Femur (tissue), 1 donor: ENCODE results near the gene ING1.
"Not testable (repeated sequence)": the region's sequence is repeated elsewhere in the genome, so short reads cannot be mapped to it uniquely, and the experiment has no call there.

Experiments
- DNase-seq: peaks from one replicate; pipeline ENCODE4 v3.0.0-alpha.2; 2017

ING1 gene

DNA sequence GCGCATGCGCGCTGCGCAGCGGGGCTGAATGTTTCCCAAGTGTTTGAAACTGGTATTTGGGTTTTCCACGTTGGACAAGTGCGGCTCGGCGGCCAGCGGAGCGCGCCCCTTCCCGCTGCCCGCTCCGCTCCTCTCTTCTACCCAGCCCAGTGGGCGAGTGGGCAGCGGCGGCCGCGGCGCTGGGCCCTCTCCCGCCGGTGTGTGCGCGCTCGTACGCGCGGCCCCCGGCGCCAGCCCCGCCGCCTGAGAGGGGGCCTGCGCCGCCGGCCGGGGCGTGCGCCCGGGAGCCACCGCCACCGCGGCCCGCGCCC is at the start of gene ING1:
TSS of gene ING1 (plus strand) at position 59 of the 311 bp plus-strand sequence. CDS start 450 bp downstream, outside the sequence.
- no peak for DNase-seq

DNA sequence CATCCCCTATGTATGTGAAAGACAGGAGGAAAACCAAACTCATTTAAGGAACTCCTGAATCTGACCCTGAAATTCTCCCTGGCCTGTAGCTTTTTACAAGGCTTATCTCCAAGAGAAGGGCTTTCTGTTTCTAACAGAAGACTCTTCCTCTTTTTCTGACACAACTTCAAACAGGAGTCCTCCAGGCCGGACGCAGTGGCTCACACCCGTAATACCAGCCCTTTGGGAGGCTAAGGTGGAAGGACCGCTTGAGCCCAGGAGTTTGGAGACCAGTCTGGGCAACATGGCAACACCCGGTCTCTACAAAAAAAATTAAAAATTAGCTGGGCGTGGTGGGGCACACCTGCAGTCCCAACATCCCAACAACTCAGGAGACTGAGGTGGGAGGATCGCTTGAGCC is 49.5 kb upstream of the ING1 start:
- no peak for DNase-seq

DNA sequence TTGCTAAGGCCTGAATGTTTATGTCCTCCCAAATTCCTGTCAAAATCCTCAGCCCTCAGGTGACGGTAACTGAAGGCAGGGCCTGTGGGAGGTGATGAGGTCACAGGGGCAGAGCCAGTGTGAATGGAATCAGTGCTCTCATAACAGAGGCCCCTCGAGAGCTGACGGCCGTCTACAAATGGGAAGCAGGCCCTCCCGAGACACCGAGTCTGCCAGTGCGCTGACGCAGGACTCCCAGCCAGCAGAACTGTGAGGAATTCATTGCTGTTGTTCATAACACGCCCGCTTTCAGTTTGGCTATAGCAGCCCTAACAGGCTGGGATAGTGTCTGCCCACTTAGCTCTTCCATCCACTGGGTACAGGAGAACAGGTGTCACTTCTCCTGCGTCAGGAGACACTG is 48.8 kb upstream of the ING1 start:
- no peak for DNase-seq

GRCh38 chr13:110665491-110666254 is 47.8 kb upstream of the ING1 start:
- DNase-seq, result no peak

DNA sequence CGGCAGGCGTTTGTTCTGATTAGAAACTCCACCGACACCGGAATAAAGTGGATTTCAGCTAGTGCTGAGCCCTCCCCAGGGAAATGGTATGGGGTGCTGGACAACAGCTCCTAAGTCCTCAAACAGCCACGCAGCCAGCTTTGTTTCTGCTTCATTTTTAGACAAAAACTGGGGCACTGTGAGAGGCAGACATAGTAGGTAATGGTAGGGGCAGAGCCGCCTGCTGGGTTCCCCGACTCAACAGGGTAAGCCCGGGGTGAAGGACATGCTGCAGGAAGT is 47.3 kb upstream of the ING1 start:
- DNase-seq, result no peak

DNA sequence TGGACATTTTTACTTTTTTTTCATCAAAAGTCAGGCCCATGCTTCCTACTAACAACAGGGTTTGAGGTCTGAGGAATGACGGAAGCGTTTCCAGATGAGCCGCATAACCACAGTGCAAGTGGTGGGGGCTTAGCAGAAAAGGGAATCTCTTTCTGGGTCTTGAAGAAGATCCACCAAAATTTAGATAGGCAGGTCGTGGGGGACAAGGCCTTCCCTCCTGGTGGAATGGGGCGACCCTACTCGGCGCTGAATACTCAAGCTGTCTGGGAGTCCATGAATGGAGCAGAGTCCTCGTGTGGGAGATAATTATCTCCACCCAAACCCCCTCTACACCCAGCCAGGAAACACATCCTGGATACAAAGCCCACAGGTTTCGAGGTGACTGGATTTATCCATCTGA is 44.5 kb upstream of the ING1 start:
- DNase-seq, result no peak

GRCh38 chr13:110669814-110670213 is 43.7 kb upstream of the ING1 start:
- not testable (repeated sequence) for DNase-seq

GRCh38 chr13:110676595-110677587 is 36.6 kb upstream of the ING1 start:
- no peak for DNase-seq

DNA sequence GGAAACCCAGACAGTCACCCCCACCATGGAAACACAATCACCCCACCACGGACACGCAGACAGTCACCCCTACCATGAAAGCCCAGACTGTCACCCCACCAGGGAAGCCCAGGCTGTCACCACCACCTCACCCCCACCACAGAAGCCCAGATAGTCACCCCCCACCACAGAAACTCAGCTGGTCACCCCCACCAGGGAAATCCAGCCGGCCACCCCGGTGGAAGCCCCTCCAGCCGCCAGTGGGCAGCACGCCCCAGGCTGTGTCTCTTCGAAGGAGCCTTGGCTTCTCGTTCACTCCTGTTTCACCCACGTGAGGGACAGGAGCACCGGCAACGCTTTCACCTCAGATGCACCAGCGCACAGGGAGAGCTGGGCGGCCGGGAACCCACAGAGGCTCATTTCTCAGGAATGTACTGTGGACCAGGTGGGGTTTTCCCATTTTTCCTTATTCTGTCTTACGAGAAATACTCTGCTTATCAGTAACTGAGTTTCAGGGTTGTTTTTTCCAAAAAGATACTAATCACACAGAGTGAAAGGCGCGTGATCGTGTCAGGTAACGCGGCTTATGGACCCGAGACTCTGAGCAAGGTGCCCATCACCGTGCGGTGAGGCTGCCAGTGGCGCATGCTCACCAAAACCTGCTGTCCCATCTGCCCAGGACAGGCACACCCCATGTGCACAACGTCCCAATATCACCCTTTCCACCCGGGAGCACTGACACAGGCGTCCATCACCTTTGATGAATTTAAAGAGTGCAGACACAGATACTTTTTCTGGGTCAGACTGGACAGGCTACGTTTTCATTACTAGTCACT is 35.6 kb upstream of the ING1 start:
- DNase-seq, result no peak

- no peak for DNase-seq
These were observed 32.6 kb upstream of the ING1 start for GRCh38 chr13:110680852-110681251.

GRCh38 chr13:110681868-110682550 is 31.5 kb upstream of the ING1 start:
- no peak for DNase-seq

DNA sequence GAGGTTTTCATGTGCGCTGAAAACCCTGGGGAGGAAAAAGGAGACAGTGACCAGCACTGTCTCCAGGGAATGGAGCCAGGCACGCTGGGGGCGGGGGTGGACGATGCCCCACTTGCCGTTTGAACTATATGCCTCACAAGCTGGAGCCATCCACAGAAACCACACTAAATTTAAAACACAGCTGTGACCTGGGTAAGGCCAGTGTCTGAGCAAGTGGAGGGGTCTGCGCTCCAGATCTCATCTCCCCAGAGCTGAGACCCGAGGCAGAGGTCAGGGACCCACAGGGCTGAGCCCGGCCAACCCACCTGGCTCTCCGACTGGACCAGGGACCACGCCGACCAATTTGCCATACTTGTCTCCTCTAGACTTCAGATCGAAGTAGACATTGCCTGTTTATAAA is 30.8 kb upstream of the ING1 start:
- no peak for DNase-seq

DNA sequence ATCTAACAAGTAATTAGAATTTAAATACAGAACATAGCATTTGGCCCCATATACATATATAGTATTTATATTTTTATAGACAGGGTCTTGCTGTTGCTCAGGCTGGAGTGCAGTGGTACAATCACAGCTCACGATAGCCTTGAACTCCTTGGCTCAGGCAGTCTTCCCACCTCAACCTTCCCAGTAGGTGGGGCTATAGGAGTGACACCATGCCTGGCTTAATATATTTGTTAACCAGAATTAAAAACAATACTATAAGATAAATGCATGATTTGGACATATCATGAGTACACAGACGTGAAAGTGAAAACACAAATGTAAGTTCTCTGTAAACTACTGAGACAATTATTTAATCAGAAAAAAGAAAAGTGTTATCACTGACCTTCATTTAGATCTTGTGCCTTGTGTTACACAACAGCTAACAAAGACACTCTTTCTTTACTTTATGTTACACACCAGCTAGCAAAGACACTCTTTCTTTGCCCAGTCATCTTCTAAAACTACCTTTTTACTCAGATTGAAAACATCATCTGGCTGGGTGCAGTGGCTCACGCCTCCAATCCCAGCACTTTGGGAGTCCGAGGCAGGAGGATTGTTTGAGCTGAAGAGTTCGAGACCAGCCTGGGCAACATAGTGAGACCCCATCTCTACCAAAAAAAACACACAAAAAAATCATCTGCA is 30.2 kb upstream of the ING1 start:
- DNase-seq, result no peak

GRCh38 chr13:110683921-110684320 is 29.6 kb upstream of the ING1 start:
- no peak for DNase-seq

- no peak for DNase-seq
These were observed 29.0 kb upstream of the ING1 start for GRCh38 chr13:110684388-110685056.

DNA sequence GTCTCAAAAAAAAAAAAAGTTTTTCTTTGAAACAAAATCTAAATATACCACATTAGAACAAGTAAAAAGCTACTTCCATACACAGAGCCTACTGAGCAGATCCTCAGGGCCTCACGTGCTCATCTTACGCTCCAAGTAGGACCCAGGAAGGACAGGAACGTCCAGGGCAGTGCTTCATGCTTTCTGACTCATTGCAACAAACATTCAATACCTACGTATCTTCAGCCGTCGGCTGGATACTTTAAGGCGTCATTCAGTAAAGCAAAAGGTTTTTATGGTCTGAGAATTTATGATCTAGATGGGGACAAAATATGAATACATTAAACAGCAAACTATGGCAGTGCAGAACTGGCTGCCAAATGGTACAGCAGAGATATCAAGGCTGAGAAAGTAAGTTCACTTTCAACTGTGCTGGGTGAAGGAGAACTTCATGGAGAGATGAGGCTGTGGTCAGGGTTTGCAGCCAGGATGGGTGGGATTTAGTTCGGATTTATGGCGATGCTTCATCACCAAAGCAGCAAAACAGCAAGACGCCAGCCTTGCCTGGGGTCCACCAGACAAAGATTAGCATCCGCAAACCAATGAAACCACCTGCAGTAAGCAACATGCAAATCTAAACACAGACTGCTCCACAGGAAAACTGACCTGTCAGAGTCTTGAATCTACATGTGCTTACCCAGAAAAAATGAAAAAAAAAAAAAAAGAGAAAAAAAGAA is 28.0 kb upstream of the ING1 start:
- DNase-seq, result no peak

- no peak for DNase-seq
These were observed 25.8 kb upstream of the ING1 start for GRCh38 chr13:110687736-110688135.

DNA sequence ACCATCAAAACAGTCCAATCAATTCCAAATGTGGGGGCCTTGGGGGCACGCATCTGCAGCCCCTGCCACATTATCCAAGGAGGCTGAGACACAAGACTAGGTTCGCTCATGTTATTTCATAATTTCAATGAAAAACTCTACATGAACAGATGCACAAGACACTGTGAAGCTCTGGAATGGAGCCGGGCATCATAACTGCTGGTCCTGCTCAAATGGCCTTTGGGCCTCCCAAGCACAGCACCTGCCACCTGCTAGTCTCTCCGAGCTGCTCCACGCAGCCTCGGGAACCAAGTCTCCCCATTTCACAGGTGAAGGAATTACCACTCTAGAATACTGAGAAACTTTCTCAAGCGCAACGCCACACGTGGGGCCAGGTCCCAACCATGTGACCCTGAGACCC is 24.5 kb upstream of the ING1 start:
- no peak for DNase-seq

DNA sequence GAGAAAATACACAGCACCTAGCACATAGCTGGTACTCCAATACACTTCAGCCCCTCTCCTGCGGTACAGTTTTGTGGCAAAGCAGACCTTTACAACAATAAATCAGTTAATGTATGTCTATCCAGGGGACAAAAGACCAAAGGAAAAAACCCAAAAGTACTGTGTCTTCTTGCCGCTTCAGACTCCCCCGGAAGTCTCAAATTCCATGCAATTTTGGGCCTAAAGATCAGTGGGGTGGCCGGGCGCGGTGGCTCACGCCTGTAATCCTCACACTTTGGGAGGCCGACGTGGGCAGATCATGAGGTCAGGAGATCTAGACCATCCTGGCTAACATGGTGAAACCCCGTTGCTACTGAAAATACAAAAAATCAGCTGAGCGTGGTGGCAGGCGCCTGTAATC is 23.8 kb upstream of the ING1 start:
- no peak for DNase-seq

- DNase-seq, result no peak
These were observed 23.0 kb upstream of the ING1 start for GRCh38 chr13:110690516-110690915.

DNA sequence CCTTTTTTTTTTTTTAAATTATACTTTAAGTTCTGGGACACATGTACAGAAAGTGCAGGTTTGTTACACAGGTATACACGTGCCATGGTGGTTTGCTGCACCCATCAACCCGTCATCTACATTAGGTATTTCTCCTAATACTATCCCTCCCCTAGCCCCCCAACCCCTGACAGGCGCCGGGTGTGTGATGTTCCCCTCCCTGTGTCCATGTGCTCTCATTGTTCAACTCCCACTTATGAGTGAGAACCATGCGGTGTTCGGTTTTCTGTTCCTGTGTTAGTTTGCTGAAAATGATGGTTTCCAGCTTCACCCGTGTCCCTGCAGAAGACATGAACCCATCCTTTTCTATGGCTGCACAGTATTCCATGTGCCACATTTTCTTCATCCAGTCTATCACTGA is 17.7 kb upstream of the ING1 start:
- not testable (repeated sequence) for DNase-seq
